Retinal pigment epithelial cell (primary cell): Measurements from ENCODE around the gene CNNM3.

Experiments used
- DNase-seq: peaks from one replicate; pipeline ENCODE4 v3.0.0-alpha.2; 2010; ENCODE audit warnings: low read depth
- H3K4me3 ChIP-seq: 2 replicates; pipeline ENCODE4 v1.5.1; 2011; ENCODE audit warnings: mild to moderate bottlenecking, low read length, control low read depth, moderate library complexity
- CTCF ChIP-seq: conservative IDR thresholded peaks from 2 replicates; pipeline ENCODE4 v1.5.1; 2011; ENCODE audit warnings: low read depth, low read length, control low read depth, inconsistent platforms

CNNM3 gene

GRCh38 chr2:96869822-96870625 lies 54.0 kb downstream of the CNNM3 start, which contains the start of gene SEMA4C:
SEMA4C (minus strand) TSS chr2:96870080; CDS start chr2:96867886, 2,194 bp downstream.
- TF ChIP-seq CTCF: no peak
- no peak for DNase-seq
- H3K4me3 ChIP-seq: peak within 1 kb of the TSS; percentile 87

- H3K4me3 ChIP-seq: peak overlapping the region; percentile 87
- TF ChIP-seq CTCF: no peak
- no peak for DNase-seq
These were observed 54.7 kb downstream of the CNNM3 start for GRCh38 chr2:96870626-96871255.

GRCh38 chr2:96872591-96873349 lies 56.7 kb downstream of the CNNM3 start:
- no peak for TF ChIP-seq CTCF
- no peak overlapping the region for H3K4me3 ChIP-seq
- no peak for DNase-seq

- H3K4me3 ChIP-seq: no peak overlapping the region
- no peak for TF ChIP-seq CTCF
- DNase-seq: no peak
These were observed 57.6 kb downstream of the CNNM3 start for GRCh38 chr2:96873651-96874096.

GRCh38 chr2:96874198-96874831 lies 58.2 kb downstream of the CNNM3 start:
- H3K4me3 ChIP-seq: no peak overlapping the region
- no peak for DNase-seq
- TF ChIP-seq CTCF: no peak

GRCh38 chr2:96875498-96876268 lies 59.6 kb downstream of the CNNM3 start:
- TF ChIP-seq CTCF: no peak
- DNase-seq: no peak
- H3K4me3 ChIP-seq: no peak overlapping the region
